ENCODE data around the gene KIF4A. TPM values are rescaled to one million over a fixed set of nuclear protein-coding genes. Genes with fewer than 3 reads are reported as not detected.

The KIF4A gene
- total RNA-seq, 4 donors from 2014 or later = 2.5 to 11.0 (median 4.4) TPM

DNA sequence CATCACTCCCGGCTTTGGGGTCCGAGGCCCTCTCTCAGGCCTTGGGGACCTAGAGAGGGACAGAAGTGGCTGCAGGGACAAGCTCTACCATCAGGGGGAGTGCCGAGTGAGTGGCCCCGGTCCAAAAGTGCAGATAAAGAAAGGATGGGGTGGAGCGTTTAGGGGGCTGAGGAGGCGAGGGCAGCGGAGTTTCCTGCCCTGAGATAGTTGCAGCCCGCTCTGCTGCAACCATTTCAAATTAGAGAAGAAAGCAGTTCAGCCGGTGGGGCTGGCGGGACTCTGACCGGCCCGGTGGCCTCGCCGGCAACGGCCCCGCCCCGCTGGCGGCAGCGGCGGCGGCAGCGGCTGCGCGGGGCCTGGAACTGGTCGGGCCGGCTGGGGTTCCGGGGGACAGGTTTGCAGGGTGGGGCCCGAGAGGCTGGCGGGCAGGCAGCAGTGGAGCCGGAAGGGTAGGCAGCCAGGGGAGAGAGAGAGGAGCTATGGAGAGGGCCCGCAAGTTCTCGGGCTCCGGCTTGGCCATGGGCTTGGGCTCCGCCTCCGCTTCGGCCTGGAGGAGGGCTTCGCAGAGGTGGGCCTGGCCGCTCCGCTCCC, 162.3 kb downstream of the KIF4A start:
- peaks cover 0 to 51% (median 3%) of the 10 kb centered on the region in 3 donors for H3K4me1 ChIP-seq
- DNase-seq = no peak
- H3K27ac ChIP-seq = peak overlapping the region; percentile 78 to 89 (median 88)
- H3K4me3 ChIP-seq = peak overlapping the region; percentile 49 to 67 (median 56)
- intact Hi-C loops (cut with DNase I) = loop anchor here (10.0 kb wide), 1 partner anchor 103 kb away; no protein-coding TSS in a partner anchor
- H3K9me3 ChIP-seq = no peaks in the 10 kb centered on the region
- WGBS, 2 donors = 0 to 38% methylated on average over 16 to 20 of the region's 39 CpGs
- H3K36me3 ChIP-seq = no peaks in the 10 kb centered on the region
- no peaks in the 10 kb centered on the region for H3K27me3 ChIP-seq
- peak in 1 of 4 donors; percentile 24 for TF ChIP-seq POLR2A (IDR thresholded peaks at IDR 0.05)
- TF ChIP-seq, protein P1, sequence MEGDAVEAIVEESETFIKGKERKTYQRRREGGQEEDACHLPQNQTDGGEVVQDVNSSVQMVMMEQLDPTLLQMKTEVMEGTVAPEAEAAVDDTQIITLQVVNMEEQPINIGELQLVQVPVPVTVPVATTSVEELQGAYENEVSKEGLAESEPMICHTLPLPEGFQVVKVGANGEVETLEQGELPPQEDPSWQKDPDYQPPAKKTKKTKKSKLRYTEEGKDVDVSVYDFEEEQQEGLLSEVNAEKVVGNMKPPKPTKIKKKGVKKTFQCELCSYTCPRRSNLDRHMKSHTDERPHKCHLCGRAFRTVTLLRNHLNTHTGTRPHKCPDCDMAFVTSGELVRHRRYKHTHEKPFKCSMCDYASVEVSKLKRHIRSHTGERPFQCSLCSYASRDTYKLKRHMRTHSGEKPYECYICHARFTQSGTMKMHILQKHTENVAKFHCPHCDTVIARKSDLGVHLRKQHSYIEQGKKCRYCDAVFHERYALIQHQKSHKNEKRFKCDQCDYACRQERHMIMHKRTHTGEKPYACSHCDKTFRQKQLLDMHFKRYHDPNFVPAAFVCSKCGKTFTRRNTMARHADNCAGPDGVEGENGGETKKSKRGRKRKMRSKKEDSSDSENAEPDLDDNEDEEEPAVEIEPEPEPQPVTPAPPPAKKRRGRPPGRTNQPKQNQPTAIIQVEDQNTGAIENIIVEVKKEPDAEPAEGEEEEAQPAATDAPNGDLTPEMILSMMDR (IDR thresholded peaks at IDR 0.05) = peak; percentile 20 to 65 (median 60)

DNA sequence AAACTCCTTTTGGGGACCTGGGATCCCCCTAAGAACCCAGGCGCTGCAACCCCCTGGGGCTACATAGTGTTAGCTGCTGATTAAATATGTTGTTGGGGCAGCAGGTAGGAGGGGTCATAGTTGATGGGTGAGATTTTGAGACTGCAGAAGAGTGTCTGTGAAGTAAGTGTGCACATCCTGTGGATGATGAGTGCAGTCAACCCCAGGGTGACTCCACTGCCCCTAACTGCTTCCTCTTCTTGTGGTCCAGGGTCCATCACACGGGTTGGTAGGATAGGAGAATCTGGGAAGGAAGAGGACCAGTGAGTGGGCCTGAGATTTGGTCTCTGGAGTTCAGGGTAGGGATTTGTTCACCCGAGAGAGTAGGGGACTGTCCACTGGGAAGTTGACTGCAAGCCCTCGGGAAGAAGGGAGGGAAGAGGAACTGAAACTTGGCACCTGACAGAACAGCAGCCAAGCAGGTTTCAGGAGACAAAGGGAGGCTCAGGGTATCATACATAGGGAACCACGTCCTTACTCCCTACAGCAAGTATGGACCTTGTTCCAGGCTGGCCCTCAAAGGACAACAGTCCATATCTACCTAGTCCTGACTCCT, 163.2 kb downstream of the KIF4A start:
- H3K27me3 ChIP-seq = no peaks in the 10 kb centered on the region
- DNase-seq = no peak

DNA sequence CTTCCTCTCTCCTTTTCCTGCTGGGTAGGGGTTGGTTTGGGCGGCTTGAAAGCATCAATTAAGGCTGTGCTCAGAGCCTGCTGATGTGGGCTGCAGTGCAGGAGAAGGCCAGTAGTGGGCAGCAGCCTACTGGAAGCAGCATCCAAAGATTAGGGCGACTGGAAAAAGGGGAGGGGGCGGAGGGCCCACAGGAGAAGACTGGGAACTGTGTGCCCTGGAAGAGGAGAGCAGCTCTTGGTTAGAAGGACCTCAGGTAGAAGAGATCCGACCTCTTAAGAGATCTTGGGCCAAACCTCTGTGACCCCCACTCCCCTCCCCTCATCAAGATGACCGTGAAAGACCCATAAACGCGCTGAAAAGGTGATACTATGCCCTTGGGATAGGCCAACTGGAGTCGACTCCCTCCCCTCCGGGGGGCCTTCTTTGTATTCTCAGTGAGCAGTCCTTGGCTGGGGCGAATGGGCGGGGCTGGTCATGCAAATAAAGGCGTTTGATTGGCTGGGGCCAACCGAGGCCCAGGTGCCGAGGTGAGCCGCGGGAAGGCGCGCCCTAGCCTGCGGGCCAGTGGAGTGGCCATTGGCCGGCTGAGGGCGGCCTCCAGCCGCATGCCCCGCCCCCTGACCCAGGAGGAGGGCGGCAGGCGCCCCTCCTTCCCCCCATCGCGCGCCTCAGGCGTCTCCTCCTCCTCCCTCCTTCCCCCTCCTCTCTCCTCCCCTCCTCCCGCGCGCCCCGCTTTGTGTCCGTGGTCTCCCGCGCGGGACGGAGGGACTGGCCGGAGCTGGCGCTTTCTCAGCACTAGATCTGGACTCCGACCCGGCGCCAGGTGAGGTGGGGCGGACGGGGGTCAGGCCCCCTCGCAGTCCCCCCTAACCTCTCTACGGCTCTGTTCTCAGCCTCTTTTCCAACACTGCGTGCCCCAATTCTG, 164.8 kb downstream of the KIF4A start:
- intact Hi-C loops (cut with DNase I) = loop anchor here (10.0 kb wide), 1 partner anchor 100 kb away; no protein-coding TSS in a partner anchor
- WGBS, 2 donors = 6 to 35% methylated on average over 7 to 9 of the region's 48 CpGs
- H3K27me3 ChIP-seq = no peaks in the 10 kb centered on the region
- H3K4me3 ChIP-seq = peak overlapping the region; percentile 37 to 69 (median 56)
- H3K4me1 ChIP-seq = peaks cover 0 to 51% (median 3%) of the 10 kb centered on the region in 3 donors
- no peak for DNase-seq
- no peaks in the 10 kb centered on the region for H3K36me3 ChIP-seq
- H3K27ac ChIP-seq = peak overlapping the region; percentile 77 to 88 (median 86)
- TF ChIP-seq, protein P1 (IDR thresholded peaks at IDR 0.05) = peak; percentile 27 to 85 (median 79)
- TF ChIP-seq POLR2A (IDR thresholded peaks at IDR 0.05) = no peak
- no peaks in the 10 kb centered on the region for H3K9me3 ChIP-seq

More for the DNA sequence above, 163.2 kb downstream of the KIF4A start:
- Histone ChIP-seq H3K4me1 (peaks cover 0 to 51% (median 3%) of the 10 kb centered on the region in 3 donors), H3K27ac (peak overlapping the region; percentile 78 to 89 (median 88)), H3K9me3 (no peaks in the 10 kb centered on the region), H3K4me3 (peak overlapping the region; percentile 49 to 67 (median 56)), H3K36me3 (no peaks in the 10 kb centered on the region)
- TF ChIP-seq, protein P1 (IDR thresholded peaks at IDR 0.05) = no peak
- no peak for TF ChIP-seq POLR2A (IDR thresholded peaks at IDR 0.05)
- 10 to 25% methylated on average over 2 to 5 of the region's 5 CpGs for WGBS, 2 donors
- intact Hi-C loops (cut with DNase I) = loop anchor here (10.0 kb wide), 1 partner anchor 102 kb away; no protein-coding TSS in a partner anchor

GRCh38 chrX:70455366-70456202, 165.7 kb downstream of the KIF4A start:
- Histone ChIP-seq H3K4me1 (peaks cover 0 to 51% (median 3%) of the 10 kb centered on the region in 3 donors), H3K9me3 (no peaks in the 10 kb centered on the region), H3K36me3 (peaks cover 0 to 5% (median 0%) of the 10 kb centered on the region in 3 donors), H3K4me3 (peak overlapping the region; percentile 37 to 69 (median 56)), H3K27me3 (no peaks in the 10 kb centered on the region), H3K27ac (peak overlapping the region; percentile 77 to 88 (median 86))
- intact Hi-C loops (cut with DNase I) = loop anchor here (10.0 kb wide), 1 partner anchor 99 kb away; no protein-coding TSS in a partner anchor
- WGBS, 2 donors = 0 to 40% methylated on average over 9 to 22 of the region's 32 CpGs
- TF ChIP-seq, protein P1 (IDR thresholded peaks at IDR 0.05) = no peak
- TF ChIP-seq POLR2A (IDR thresholded peaks at IDR 0.05) = no peak
- no peak for DNase-seq
